Neural cell (in vitro differentiated cells): ENCODE results near the gene OTUB1.

Experiments
- CTCF ChIP-seq: fragments of 450-650 bp; IDR thresholded peaks from 2 replicates; pipeline ENCODE4 v1.5.1; 2014; ENCODE audit warnings: antibody characterized with exemption, mild to moderate bottlenecking, moderate library complexity; ENCODE audit not compliant: poor library complexity, severe bottlenecking
- EP300 ChIP-seq: fragments of 450-650 bp; conservative IDR thresholded peaks from 2 replicates; pipeline ENCODE4 v1.6.1; 2014; ENCODE audit warnings: antibody characterized with exemption, mild to moderate bottlenecking, moderate library complexity; ENCODE audit not compliant: poor library complexity, severe bottlenecking
- EZH2 ChIP-seq: fragments of 200-600, 300-800 bp; shearing (Covaris generic), sonication (generic); IDR thresholded peaks from 2 replicates; pipeline ENCODE4 v1.6.1; 2014; ENCODE audit warnings: antibody characterized with exemption, low read length, borderline replicate concordance, mild to moderate bottlenecking; ENCODE audit not compliant: insufficient read depth, poor library complexity, severe bottlenecking
- MXI1 ChIP-seq: fragments of 450-650 bp; conservative IDR thresholded peaks from 2 replicates; pipeline ENCODE4 v1.6.1; 2014; ENCODE audit warnings: antibody characterized with exemption, mild to moderate bottlenecking; ENCODE audit not compliant: poor library complexity, severe bottlenecking
- POLR2AphosphoS5 ChIP-seq: IDR thresholded peaks from 2 replicates; pipeline ENCODE4 v1.6.1; 2012
- RAD21 ChIP-seq: fragments of 450-650 bp; conservative IDR thresholded peaks from 2 replicates; pipeline ENCODE4 v1.6.1; 2014; ENCODE audit warnings: antibody characterized with exemption, mild to moderate bottlenecking, moderate library complexity
- REST ChIP-seq: IDR thresholded peaks from 2 replicates; pipeline ENCODE4 v1.6.1; 2012; ENCODE audit warnings: borderline replicate concordance
- SMC3 ChIP-seq: fragments of 450-650 bp; conservative IDR thresholded peaks from 2 replicates; pipeline ENCODE4 v1.6.1; 2014; ENCODE audit warnings: antibody characterized with exemption, mild to moderate bottlenecking, moderate library complexity; ENCODE audit not compliant: poor library complexity
- TAF1 ChIP-seq: IDR thresholded peaks from 2 replicates; pipeline ENCODE4 v1.6.1; 2012; ENCODE audit warnings: low read depth

- TF ChIP-seq EZH2 (no peak), CTCF (no peak), EP300 (no peak), REST (no peak), POLR2AphosphoS5 (no peak), SMC3 (no peak), TAF1 (no peak), RAD21 (no peak), MXI1 (no peak)
Measured at GRCh38 chr11:63985812-63986155, 454 bp upstream of the OTUB1 start.
